Activated naive CD8-positive, alpha-beta T cell treated with anti-CD3 and anti-CD28 coated beads, Interleukin-2, amount 10 ng/mL, durations not matched to agents 7 days and 5 days (primary cell): ENCODE measurements around the gene HYCC1. TPM values are rescaled to one million over a fixed set of nuclear protein-coding genes. Genes with fewer than 3 reads are reported as not detected.
"Not testable (repeated sequence)": the region's sequence is repeated elsewhere in the genome, so short reads cannot be mapped to it uniquely, and the experiment has no call there.

Experiments
- ATAC-seq: fragments of 150-1000 bp; cut with Tn5 transposase; one replicate; pipeline ENCODE4 v1.10.0; 2021; ENCODE audit warnings: low read depth, moderate library complexity
- POLR2A ChIA-PET: fragments of 350-600 bp; sonication (Branson Sonifier 250); formaldehyde crosslinking; loops from one replicate; lab custom pipeline; 2021; ENCODE audit warnings: antibody characterized with exemption; lab: Charles Lee
- DNase-seq: peaks from one replicate; pipeline ENCODE4 v3.0.0; 2021
- H3K27ac Mint-ChIP-seq: one replicate; pipeline ENCODE4 v1.8.0; 2022; ENCODE audit warnings: mild to moderate bottlenecking, mixed read lengths
- H3K27me3 Mint-ChIP-seq: one replicate; pipeline ENCODE4 v1.8.0; 2022; ENCODE audit warnings: mild to moderate bottlenecking, moderate library complexity, mixed read lengths
- H3K36me3 Mint-ChIP-seq: one replicate; pipeline ENCODE4 v1.8.0; 2021; ENCODE audit warnings: mild to moderate bottlenecking, mixed read lengths
- H3K4me1 Mint-ChIP-seq: one replicate; pipeline ENCODE4 v1.8.0; 2021; ENCODE audit warnings: mixed read lengths
- H3K4me3 Mint-ChIP-seq: one replicate; pipeline ENCODE4 v1.8.0; 2022; ENCODE audit warnings: mild to moderate bottlenecking, moderate library complexity, mixed read lengths
- H3K9me3 Mint-ChIP-seq: one replicate; pipeline ENCODE4 v1.8.0; 2021; ENCODE audit warnings: mixed read lengths
- total RNA-seq, 2 experiments: library from RNA; stranded (reverse); gene quantifications; one replicate each; pipeline ENCODE4 v1.2.3, GENCODE V29; 2021

HYCC1 gene
- total RNA-seq, 2 experiments from 2014 or later = 49.5 to 49.7 TPM

GRCh38 chr7:22992874-22993840 is 20.8 kb downstream of the HYCC1 start:
- no peaks in the 10 kb centered on the region for H3K9me3 Mint-ChIP-seq
- POLR2A ChIA-PET = interaction anchor here (0.6 kb wide), 1 partner anchor 143 kb away, joined by 5 read pairs; no protein-coding TSS in a partner anchor
- ATAC-seq (no peak), DNase-seq (no peak)
- peaks cover 32% of the 10 kb centered on the region for H3K36me3 Mint-ChIP-seq
- H3K27ac Mint-ChIP-seq = no peak overlapping the region
- H3K4me1 Mint-ChIP-seq = peaks cover 24% of the 10 kb centered on the region
- H3K4me3 Mint-ChIP-seq = no peak overlapping the region
- no peaks in the 10 kb centered on the region for H3K27me3 Mint-ChIP-seq

DNA sequence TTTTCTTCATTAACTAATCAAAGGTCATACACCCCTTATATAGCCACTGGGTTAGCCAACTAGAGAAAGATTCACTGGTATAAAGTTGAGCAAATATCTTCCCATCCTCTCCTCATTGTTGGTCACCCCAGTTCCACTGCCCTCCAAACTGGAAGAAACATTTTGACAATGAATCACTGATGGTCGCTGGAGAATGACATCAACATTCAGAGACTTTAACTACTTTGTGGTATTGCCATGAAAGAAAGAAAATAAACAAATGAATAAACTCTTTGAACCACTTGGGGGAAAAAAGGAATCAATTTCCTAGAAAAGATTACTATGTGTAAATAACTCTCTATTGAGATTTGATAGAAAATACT is 23.4 kb downstream of the HYCC1 start:
- POLR2A ChIA-PET = no interaction called here
- H3K4me3 Mint-ChIP-seq = no peak overlapping the region
- no peak for DNase-seq
- ATAC-seq = no peak
- H3K9me3 Mint-ChIP-seq = no peaks in the 10 kb centered on the region
- peaks cover 34% of the 10 kb centered on the region for H3K36me3 Mint-ChIP-seq
- H3K4me1 Mint-ChIP-seq = peaks cover 24% of the 10 kb centered on the region
- H3K27ac Mint-ChIP-seq = no peak overlapping the region
- no peaks in the 10 kb centered on the region for H3K27me3 Mint-ChIP-seq

DNA sequence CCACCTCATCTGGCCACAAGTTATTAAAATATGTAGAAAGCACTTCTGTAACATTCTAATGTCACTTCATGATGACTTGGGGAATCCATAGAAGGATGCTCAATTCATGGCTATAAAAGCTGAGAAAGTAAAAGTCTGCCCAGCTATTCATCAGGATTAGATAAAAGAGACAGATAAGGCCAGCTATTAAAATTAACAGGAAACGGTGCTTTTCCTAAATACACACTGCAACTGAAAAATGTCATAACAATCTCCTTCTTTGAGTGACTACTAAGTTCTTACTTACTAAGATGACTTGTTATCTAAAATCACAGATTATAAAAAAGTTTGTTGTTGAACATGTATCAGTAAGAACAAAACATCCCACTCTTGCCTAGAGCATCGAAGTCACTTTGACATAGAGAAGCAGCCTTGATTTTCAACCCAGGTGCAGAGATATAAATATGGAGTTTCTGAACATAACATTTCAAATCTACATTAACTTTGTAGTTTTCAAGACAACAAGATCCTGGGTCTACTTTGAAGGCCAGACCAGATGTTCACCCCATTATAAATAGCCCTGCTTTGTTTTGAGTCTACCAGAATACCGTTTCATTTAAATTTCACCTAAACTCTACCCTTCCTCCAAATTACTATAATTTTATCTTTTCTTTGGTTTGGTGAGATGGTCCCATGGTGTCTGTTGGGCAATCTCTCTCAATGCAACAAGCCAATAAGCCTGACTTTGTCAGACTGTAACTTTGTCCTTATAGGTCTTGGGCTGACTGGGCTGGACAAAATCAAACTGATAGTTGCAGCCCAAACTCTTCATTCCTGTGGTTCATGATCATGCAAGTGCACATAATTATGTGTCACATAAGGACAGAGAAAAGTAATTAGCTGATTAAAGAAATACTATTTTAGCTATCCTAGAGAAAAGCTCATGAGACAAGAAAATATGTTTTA is 24.0 kb downstream of the HYCC1 start:
- DNase-seq (no peak), ATAC-seq (no peak)
- Mint-ChIP-seq H3K4me1 (peaks cover 20% of the 10 kb centered on the region), H3K9me3 (no peaks in the 10 kb centered on the region), H3K36me3 (peaks cover 35% of the 10 kb centered on the region), H3K27me3 (no peaks in the 10 kb centered on the region), H3K27ac (no peak overlapping the region), H3K4me3 (no peak overlapping the region)
- POLR2A ChIA-PET = interaction anchor here (0.7 kb wide), 1 partner anchor 21 kb away, joined by 4 read pairs; no protein-coding TSS in a partner anchor

DNA sequence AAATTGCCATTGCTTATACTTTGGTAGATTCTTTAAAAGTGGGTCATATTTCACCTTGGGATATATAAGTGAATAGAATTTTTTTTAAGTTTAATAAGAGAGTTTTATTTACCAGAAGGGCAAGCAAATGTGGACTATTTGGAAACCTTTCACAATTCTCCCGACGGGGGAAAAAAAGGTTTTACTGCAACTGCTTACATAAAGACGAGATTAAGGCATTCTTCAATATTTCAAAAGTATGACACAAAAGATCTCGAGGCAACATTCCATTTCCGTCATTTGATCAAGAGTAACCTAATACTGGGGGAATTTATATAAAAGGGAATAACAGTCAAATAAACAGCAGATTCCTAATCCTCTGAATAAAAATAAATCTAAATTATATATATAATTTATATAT is 28.5 kb downstream of the HYCC1 start:
- Mint-ChIP-seq H3K9me3 (no peaks in the 10 kb centered on the region), H3K27me3 (no peaks in the 10 kb centered on the region), H3K4me1 (peaks cover 3% of the 10 kb centered on the region), H3K27ac (no peak overlapping the region), H3K36me3 (peaks cover 39% of the 10 kb centered on the region), H3K4me3 (no peak overlapping the region)
- POLR2A ChIA-PET = no interaction called here
- ATAC-seq (no peak), DNase-seq (no peak)

DNA sequence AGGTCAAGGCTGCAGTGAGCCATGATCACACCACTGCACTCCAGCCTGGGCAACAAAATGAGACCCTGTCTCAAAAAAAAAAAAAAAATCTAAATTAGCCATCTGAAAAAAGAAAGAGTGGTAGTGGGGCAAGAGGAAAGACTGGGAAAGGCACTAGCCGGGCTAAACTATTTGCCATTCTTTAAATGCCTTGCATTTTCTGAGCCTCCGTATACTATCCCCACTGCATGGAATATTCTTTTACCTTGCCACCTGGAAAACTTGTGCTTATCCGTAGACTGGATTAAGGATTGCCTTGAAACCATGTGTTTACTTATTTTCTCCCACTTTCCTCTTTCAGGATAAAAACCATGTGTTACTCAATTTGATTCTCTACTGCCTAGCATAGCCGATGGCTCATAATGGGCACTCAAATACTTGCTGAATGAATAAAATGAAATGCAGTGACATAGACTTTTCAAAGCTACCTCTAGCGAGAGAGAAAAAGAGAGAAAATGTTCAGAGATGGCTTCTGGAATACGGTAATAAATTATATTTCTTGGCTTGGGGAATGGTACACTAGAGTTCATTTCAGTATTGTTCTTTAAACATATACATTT is 30.6 kb downstream of the HYCC1 start:
- no peak for DNase-seq
- POLR2A ChIA-PET = no interaction called here
- H3K9me3 Mint-ChIP-seq = no peaks in the 10 kb centered on the region
- no peak for ATAC-seq
- H3K27me3 Mint-ChIP-seq = no peaks in the 10 kb centered on the region
- H3K27ac Mint-ChIP-seq = no peak overlapping the region
- peaks cover 21% of the 10 kb centered on the region for H3K36me3 Mint-ChIP-seq
- H3K4me3 Mint-ChIP-seq = no peak overlapping the region
- H3K4me1 Mint-ChIP-seq = peaks cover 3% of the 10 kb centered on the region

GRCh38 chr7:22980422-22980821 is 33.5 kb downstream of the HYCC1 start:
- peaks cover 30% of the 10 kb centered on the region for H3K36me3 Mint-ChIP-seq
- H3K27me3 Mint-ChIP-seq = no peaks in the 10 kb centered on the region
- ATAC-seq (no peak), DNase-seq (no peak)
- no peaks in the 10 kb centered on the region for H3K9me3 Mint-ChIP-seq
- no peak overlapping the region for H3K27ac Mint-ChIP-seq
- H3K4me1 Mint-ChIP-seq = peaks cover 3% of the 10 kb centered on the region
- H3K4me3 Mint-ChIP-seq = no peak overlapping the region
- POLR2A ChIA-PET = no interaction called here

DNA sequence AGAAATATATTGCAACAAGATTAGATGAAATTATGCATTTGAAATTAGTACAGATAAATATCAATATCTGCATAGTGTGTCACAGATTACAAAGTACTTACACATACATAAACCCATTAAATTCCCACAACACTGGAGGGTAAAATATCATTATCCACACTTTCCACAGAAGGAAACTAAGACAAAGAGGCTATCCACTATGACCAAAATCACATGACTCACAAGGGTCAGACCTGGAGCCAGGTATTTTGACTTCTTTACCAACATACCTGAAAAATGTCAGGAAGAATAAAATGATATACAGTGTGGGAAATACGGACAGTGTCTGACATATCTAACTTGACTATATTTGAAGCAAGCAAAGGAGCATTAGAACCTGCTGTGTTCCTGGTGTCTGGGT is 34.1 kb downstream of the HYCC1 start:
- Mint-ChIP-seq H3K27me3 (no peaks in the 10 kb centered on the region), H3K4me1 (peaks cover 3% of the 10 kb centered on the region), H3K4me3 (no peak overlapping the region), H3K36me3 (peaks cover 28% of the 10 kb centered on the region), H3K27ac (no peak overlapping the region), H3K9me3 (no peaks in the 10 kb centered on the region)
- no peak for ATAC-seq
- DNase-seq = no peak
- POLR2A ChIA-PET = no interaction called here

GRCh38 chr7:22979251-22979650 is 34.7 kb downstream of the HYCC1 start:
- H3K4me1 Mint-ChIP-seq = peaks cover 3% of the 10 kb centered on the region

DNA sequence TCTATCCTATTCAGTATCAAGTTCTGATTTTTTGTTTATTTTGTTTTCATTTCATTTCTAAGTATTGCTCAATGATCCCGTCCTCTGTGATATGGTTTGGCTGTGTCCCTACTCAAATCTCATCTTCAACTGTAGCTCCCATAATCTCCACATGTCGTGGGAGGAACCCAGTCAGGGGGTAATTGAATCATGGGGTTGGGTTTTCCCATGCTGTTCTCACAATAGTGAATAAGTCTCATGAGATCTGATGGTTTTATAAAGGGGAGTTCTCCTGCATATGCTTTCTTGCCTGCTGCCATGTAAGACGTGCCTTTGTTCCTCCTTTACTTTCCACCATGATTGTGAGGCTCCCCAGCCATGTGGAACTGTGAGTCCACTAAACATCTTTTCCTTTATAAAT is 39.3 kb downstream of the HYCC1 start:
- H3K9me3 Mint-ChIP-seq, H3K27ac Mint-ChIP-seq, ATAC-seq, POLR2A ChIA-PET, H3K4me1 Mint-ChIP-seq, DNase-seq, H3K4me3 Mint-ChIP-seq, H3K27me3 Mint-ChIP-seq: not testable (repeated sequence)
- H3K36me3 Mint-ChIP-seq = peaks cover 38% of the 10 kb centered on the region

More at GRCh38 chr7:22979251-22979650, 34.7 kb downstream of the HYCC1 start:
- H3K4me3 Mint-ChIP-seq = no peak overlapping the region
- POLR2A ChIA-PET = no interaction called here
- no peak for ATAC-seq
- no peaks in the 10 kb centered on the region for H3K9me3 Mint-ChIP-seq
- H3K36me3 Mint-ChIP-seq = peaks cover 28% of the 10 kb centered on the region
- H3K27me3 Mint-ChIP-seq = no peaks in the 10 kb centered on the region
- DNase-seq = no peak
- H3K27ac Mint-ChIP-seq = no peak overlapping the region

- DNase-seq (no peak), ATAC-seq (no peak)
- no peaks in the 10 kb centered on the region for H3K9me3 Mint-ChIP-seq
- no peak overlapping the region for H3K27ac Mint-ChIP-seq
- H3K36me3 Mint-ChIP-seq = peaks cover 39% of the 10 kb centered on the region
- H3K4me1 Mint-ChIP-seq = no peaks in the 10 kb centered on the region
- POLR2A ChIA-PET = no interaction called here
- H3K4me3 Mint-ChIP-seq = no peak overlapping the region
- no peaks in the 10 kb centered on the region for H3K27me3 Mint-ChIP-seq
Measured at GRCh38 chr7:22972207-22972606, 41.7 kb downstream of the HYCC1 start.

DNA sequence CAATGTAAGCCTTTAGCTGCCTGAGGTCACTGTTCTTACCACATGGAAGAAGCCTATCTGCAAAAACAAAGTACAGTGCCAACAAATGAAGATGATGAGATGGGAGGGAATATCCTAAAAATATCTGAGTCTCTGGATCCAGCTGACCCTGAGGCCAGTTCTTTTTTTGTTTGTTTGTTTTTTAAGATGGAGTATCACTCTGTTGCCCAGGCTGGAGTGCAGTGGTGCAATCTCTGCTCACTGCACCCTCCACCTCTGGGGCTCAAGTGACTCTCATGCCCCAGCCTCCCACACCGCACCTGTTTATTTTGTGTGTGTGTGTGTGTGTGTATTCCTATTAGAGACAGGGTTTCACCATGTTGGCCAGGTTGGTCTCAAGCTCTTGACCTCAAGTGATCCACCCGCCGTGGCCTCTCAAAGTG is 44.9 kb downstream of the HYCC1 start:
- H3K27me3 Mint-ChIP-seq = no peaks in the 10 kb centered on the region
- peaks cover 24% of the 10 kb centered on the region for H3K36me3 Mint-ChIP-seq
- POLR2A ChIA-PET = interaction anchor here (1.2 kb wide), 1 partner anchor 10 kb away, joined by 3 read pairs; no protein-coding TSS in a partner anchor
- no peak overlapping the region for H3K4me3 Mint-ChIP-seq
- H3K27ac Mint-ChIP-seq = no peak overlapping the region
- DNase-seq = no peak
- ATAC-seq = no peak
- no peaks in the 10 kb centered on the region for H3K4me1 Mint-ChIP-seq
- no peaks in the 10 kb centered on the region for H3K9me3 Mint-ChIP-seq
